Measurements from ENCODE around the gene MYBBP1A. TPM values are rescaled to one million over a fixed set of nuclear protein-coding genes. Genes with fewer than 3 reads are reported as not detected.

The MYBBP1A gene
- polyA plus RNA-seq, 3 donors, result 4.2 to 22.3 (median 5.3) TPM

DNA sequence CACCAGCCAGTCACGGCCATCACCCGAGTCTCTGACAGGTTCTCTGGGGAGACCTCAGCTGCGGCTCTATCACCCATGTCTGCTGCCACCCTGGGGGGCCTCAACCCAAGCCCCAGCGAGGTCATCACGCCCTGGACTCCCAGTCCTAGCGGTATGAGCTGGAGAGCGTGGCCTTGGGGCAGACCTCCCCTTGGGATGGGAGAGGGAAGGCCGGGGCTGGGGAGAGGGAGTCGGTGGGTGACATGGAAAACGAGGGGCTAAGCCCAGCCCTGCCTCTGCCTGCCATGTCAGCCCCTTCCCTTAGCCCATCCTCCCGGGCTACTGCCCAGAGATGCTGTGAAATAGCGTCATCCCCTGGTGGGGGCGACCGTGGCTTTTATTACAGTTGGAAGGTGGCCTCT lies 37.8 kb upstream of the MYBBP1A start:
- H3K27me3 Mint-ChIP-seq (ENCODE audit: low read depth in 3 of 3), result peaks cover 10 to 25% (median 18%) of the 10 kb centered on the region in 3 donors
- H3K36me3 ChIP-seq (replicated peaks in 1 of 2; ENCODE audit: control insufficient read depth in 1 of 2, insufficient read depth in 2 of 2, low read length in 2 of 2), result no peaks in the 10 kb centered on the region
- peaks cover 0 to 3% of the 10 kb centered on the region in 2 donors for H3K27me3 ChIP-seq (ENCODE audit: control insufficient read depth in 2 of 2, insufficient read depth in 2 of 2, low read length in 2 of 2)
- H4K20me1 ChIP-seq (ENCODE audit: insufficient read depth, low read length), result no peaks in the 10 kb centered on the region
- H3K27ac Mint-ChIP-seq, result no peak overlapping the region
- H3K36me3 Mint-ChIP-seq, result no peaks in the 10 kb centered on the region
- H3K4me2 ChIP-seq (replicated peaks; ENCODE audit: extremely low read depth, low read length, poor library complexity, severe bottlenecking), result no peak overlapping the region
- no peak overlapping the region for H3K27ac ChIP-seq (ENCODE audit: low read depth in 1 of 2, low read length in 2 of 2)
- no peak overlapping the region for H2AFZ ChIP-seq (ENCODE audit: insufficient read depth, low read depth, low read length, poor library complexity, severe bottlenecking)
- 93% methylated on average over 8 of the region's 14 CpGs for WGBS (ENCODE audit: insufficient coverage)
- H3K9ac ChIP-seq (ENCODE audit: insufficient read depth, low read length, poor library complexity, severe bottlenecking), result no peak overlapping the region
- no peak for DNase-seq
- H3K4me3 Mint-ChIP-seq, result no peak overlapping the region
- peaks cover 7% of the 10 kb centered on the region for H3K4me1 Mint-ChIP-seq
- intact Hi-C loops (cut with micrococcal nuclease), result no loop called here
- no peaks in the 10 kb centered on the region for H3K9me3 ChIP-seq (replicated peaks in 1 of 2; ENCODE audit: control insufficient read depth in 1 of 2, insufficient read depth in 1 of 2, low read length in 2 of 2)
- H3K4me1 ChIP-seq (ENCODE audit: control insufficient read depth in 1 of 2, insufficient read depth in 2 of 2, low read length in 2 of 2), result peaks cover 4 to 6% of the 10 kb centered on the region in 2 donors
- no peaks in the 10 kb centered on the region for H3K9me3 Mint-ChIP-seq
- no peaks in the 10 kb centered on the region for H3K79me2 ChIP-seq (ENCODE audit: insufficient read depth, low read length)
- no peak overlapping the region for H3K4me3 ChIP-seq (replicated peaks in 1 of 3; ENCODE audit: low read depth in 2 of 3, low read length in 3 of 3)
- no peak for TF ChIP-seq CTCF (IDR thresholded peaks at IDR 0.05)

- H3K4me1 Mint-ChIP-seq, result peaks cover 7% of the 10 kb centered on the region
- H3K27ac ChIP-seq (ENCODE audit: low read depth in 1 of 2, low read length in 2 of 2), result no peak overlapping the region
- H3K9me3 ChIP-seq (replicated peaks in 1 of 2; ENCODE audit: control insufficient read depth in 1 of 2, insufficient read depth in 1 of 2, low read length in 2 of 2), result no peaks in the 10 kb centered on the region
- H3K27ac Mint-ChIP-seq, result no peak overlapping the region
- H3K4me3 ChIP-seq (replicated peaks in 1 of 3; ENCODE audit: low read depth in 2 of 3, low read length in 3 of 3), result no peak overlapping the region
- peaks cover 10 to 25% (median 18%) of the 10 kb centered on the region in 3 donors for H3K27me3 Mint-ChIP-seq (ENCODE audit: low read depth in 3 of 3)
- H3K9ac ChIP-seq (ENCODE audit: insufficient read depth, low read length, poor library complexity, severe bottlenecking), result no peak overlapping the region
- no peaks in the 10 kb centered on the region for H4K20me1 ChIP-seq (ENCODE audit: insufficient read depth, low read length)
- H3K4me2 ChIP-seq (replicated peaks; ENCODE audit: extremely low read depth, low read length, poor library complexity, severe bottlenecking), result no peak overlapping the region
- H3K9me3 Mint-ChIP-seq, result no peaks in the 10 kb centered on the region
- intact Hi-C loops (cut with micrococcal nuclease), result no loop called here
- H3K36me3 Mint-ChIP-seq, result no peaks in the 10 kb centered on the region
- H2AFZ ChIP-seq (ENCODE audit: insufficient read depth, low read depth, low read length, poor library complexity, severe bottlenecking), result no peak overlapping the region
- DNase-seq, result no peak
- no peaks in the 10 kb centered on the region for H3K36me3 ChIP-seq (replicated peaks in 1 of 2; ENCODE audit: control insufficient read depth in 1 of 2, insufficient read depth in 2 of 2, low read length in 2 of 2)
- H3K4me1 ChIP-seq (ENCODE audit: control insufficient read depth in 1 of 2, insufficient read depth in 2 of 2, low read length in 2 of 2), result peaks cover 4 to 6% of the 10 kb centered on the region in 2 donors
- H3K4me3 Mint-ChIP-seq, result no peak overlapping the region
- WGBS (ENCODE audit: insufficient coverage), result 90% methylated on average over 11 of the region's 11 CpGs
- H3K27me3 ChIP-seq (ENCODE audit: control insufficient read depth in 2 of 2, insufficient read depth in 2 of 2, low read length in 2 of 2), result peaks cover 0 to 7% of the 10 kb centered on the region in 2 donors
- TF ChIP-seq CTCF (IDR thresholded peaks at IDR 0.05), result no peak
- H3K79me2 ChIP-seq (ENCODE audit: insufficient read depth, low read length), result no peaks in the 10 kb centered on the region
Measured at GRCh38 chr17:4592240-4593005, 37.2 kb upstream of the MYBBP1A start.
